ENCODE measurements around the gene CD177. TPM values are rescaled to one million over a fixed set of nuclear protein-coding genes. Genes with fewer than 3 reads are reported as not detected.

The CD177 gene, protein sequence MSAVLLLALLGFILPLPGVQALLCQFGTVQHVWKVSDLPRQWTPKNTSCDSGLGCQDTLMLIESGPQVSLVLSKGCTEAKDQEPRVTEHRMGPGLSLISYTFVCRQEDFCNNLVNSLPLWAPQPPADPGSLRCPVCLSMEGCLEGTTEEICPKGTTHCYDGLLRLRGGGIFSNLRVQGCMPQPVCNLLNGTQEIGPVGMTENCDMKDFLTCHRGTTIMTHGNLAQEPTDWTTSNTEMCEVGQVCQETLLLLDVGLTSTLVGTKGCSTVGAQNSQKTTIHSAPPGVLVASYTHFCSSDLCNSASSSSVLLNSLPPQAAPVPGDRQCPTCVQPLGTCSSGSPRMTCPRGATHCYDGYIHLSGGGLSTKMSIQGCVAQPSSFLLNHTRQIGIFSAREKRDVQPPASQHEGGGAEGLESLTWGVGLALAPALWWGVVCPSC
- 10 to 100 TPM in 1 of 5 donors, 1 to 10 TPM in 2, not detected in 2; 2.8 to 11.3 (median 4.5) TPM for total RNA-seq
- polyA plus RNA-seq = 1 to 10 TPM in 1 of 3 donors, under 1 TPM in 1, not detected in 1; 0.25 to 1.1 TPM
- long read RNA-seq, donor 1 = 0 reads
- long read RNA-seq, donor 2 = 0 reads
- long read RNA-seq, donor 3 = 0 reads
- long read RNA-seq, donor 4 = 0 reads
- long read RNA-seq, donor 5, partial matches to known transcripts = 0 of 1 reads
- long read RNA-seq, donor 5, other reads (novel, unspliced or antisense) = 0 of 1 reads
- long read RNA-seq, donor 6, partial matches to known transcripts = 0 of 3 reads
- long read RNA-seq, donor 6, other reads (novel, unspliced or antisense) = 0 of 3 reads
- long read RNA-seq, donor 7 = 0 reads
- long read RNA-seq, donor 8, partial matches to known transcripts = 0 of 2 reads
- long read RNA-seq, donor 8, other reads (novel, unspliced or antisense) = 0 of 2 reads
- long read RNA-seq, donor 9 = 0 reads
- long read RNA-seq, donor 10 = 0 reads

DNA sequence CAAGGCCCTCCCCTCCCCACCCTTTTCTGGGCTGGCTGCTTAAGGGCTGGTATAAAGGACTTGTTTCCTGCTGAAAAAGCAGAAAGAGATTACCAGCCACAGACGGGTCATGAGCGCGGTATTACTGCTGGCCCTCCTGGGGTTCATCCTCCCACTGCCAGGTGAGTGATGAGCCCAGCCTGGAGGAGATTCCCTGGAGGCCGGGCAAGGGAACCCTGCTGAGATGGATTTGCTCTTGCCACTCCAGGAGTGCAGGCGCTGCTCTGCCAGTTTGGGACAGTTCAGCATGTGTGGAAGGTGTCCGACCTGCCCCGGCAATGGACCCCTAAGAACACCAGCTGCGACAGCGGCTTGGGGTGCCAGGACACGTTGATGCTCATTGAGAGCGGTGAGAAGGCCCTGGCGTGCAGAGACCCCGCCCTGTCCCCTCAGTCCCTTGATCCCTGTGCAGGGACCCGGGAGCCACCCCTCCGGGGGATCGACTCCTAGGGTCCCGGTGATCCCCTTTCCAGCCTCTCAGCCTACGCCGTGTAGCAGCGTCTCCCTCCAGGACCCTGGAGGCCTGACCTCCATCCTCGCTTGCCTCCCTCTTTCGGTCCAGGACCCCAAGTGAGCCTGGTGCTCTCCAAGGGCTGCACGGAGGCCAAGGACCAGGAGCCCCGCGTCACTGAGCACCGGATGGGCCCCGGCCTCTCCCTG is at the start of gene CD177:
Gene CD177 (plus strand): TSS at position 81 of the 699 bp plus-strand sequence. CDS start 29 bp downstream, at position 110.
- intact Hi-C loops (cut with DNase I; ENCODE audit: low total_unique reads) = no loop called here
- TF ChIP-seq, protein P1, sequence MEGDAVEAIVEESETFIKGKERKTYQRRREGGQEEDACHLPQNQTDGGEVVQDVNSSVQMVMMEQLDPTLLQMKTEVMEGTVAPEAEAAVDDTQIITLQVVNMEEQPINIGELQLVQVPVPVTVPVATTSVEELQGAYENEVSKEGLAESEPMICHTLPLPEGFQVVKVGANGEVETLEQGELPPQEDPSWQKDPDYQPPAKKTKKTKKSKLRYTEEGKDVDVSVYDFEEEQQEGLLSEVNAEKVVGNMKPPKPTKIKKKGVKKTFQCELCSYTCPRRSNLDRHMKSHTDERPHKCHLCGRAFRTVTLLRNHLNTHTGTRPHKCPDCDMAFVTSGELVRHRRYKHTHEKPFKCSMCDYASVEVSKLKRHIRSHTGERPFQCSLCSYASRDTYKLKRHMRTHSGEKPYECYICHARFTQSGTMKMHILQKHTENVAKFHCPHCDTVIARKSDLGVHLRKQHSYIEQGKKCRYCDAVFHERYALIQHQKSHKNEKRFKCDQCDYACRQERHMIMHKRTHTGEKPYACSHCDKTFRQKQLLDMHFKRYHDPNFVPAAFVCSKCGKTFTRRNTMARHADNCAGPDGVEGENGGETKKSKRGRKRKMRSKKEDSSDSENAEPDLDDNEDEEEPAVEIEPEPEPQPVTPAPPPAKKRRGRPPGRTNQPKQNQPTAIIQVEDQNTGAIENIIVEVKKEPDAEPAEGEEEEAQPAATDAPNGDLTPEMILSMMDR (IDR thresholded peaks at IDR 0.05) = no peak
- TF ChIP-seq EP300 (IDR thresholded peaks at IDR 0.05) (no peak), POLR2AphosphoS5 (IDR thresholded peaks at IDR 0.05) (no peak), POLR2A (IDR thresholded peaks at IDR 0.05) (no peak)
- DNase-seq = no peak

DNA sequence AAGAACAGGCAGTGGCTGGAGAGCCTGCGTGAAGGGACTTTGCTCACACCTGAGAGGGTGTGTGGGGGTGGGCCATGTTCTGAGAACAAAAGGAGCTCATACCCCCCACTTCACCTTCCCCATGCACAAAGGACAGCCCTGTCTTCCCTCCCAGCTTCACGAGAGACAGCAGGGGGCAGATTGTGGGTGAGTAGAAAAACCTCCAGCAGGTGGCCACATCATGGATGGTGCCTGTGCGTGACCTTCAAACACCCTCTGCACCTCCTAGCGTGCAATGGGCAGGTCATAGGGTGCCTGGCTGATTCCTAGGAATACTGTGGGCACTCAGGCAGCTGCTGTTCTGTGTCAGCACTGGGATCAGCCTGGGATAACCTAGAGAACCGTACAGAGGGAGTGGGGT is 47.8 kb upstream of the CD177 start:
- H3K4me1 ChIP-seq = no peaks in the 10 kb centered on the region
- no peak for TF ChIP-seq POLR2A (IDR thresholded peaks at IDR 0.05)
- TF ChIP-seq, protein P1 (IDR thresholded peaks at IDR 0.05) = peak in 2 of 7 experiments; percentile 12 to 22
- H3K9me3 ChIP-seq = peaks cover 0 to 14% (median 6%) of the 10 kb centered on the region in 4 donors
- WGBS, 5 donors = 47 to 60% (median 54%) methylated on average over 5 of the region's 5 CpGs
- H3K27me3 ChIP-seq = peaks cover 0 to 9% (median 0%) of the 10 kb centered on the region in 3 donors
- H3K36me3 ChIP-seq = no peaks in the 10 kb centered on the region
- H3K27ac ChIP-seq = no peak overlapping the region
- DNase-seq = no peak
- intact Hi-C loops (cut with DNase I; ENCODE audit: low total_unique reads) = no loop called here
- H3K4me3 ChIP-seq = no peak overlapping the region

More for the DNA sequence above, at the start of gene CD177:
- peaks cover 0 to 28% (median 10%) of the 10 kb centered on the region in 3 donors for H3K27me3 ChIP-seq
- no peaks in the 10 kb centered on the region for H3K36me3 ChIP-seq
- H3K4me3 ChIP-seq = peak within 1 kb of the TSS in 2 of 4 donors; percentile 9 to 19
- H3K9me3 ChIP-seq = no peaks in the 10 kb centered on the region
- 36 to 68% (median 52%) methylated on average over 26 to 27 of the region's 27 CpGs for WGBS, 5 donors
- peaks cover 0 to 8% (median 4%) of the 10 kb centered on the region in 4 donors for H3K4me1 ChIP-seq
- H3K27ac ChIP-seq = peak within 1 kb of the TSS in 2 of 5 donors; percentile 27 to 32

DNA sequence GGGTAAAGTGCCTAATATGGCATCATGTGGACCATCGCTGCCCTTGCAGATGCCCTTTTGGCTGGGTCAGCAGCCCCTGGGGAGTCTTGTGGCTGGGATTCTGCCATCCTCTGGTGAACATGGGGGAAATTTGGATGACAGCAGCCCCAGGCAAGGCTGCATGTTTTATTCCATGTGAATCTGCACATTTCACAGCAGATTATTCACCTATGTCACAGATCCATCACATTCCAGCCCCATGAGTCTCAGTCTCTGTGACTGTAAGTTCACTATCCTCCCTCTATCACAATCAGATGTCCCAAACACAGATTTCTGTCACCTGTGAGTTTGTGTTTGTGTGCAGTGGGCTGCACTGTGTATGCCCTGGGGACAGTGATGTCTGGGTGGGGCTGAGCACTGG is 47.4 kb upstream of the CD177 start:
- Histone ChIP-seq H3K4me3 (no peak overlapping the region), H3K9me3 (peaks cover 0 to 14% (median 6%) of the 10 kb centered on the region in 4 donors), H3K36me3 (no peaks in the 10 kb centered on the region), H3K27me3 (peaks cover 0 to 9% (median 0%) of the 10 kb centered on the region in 3 donors), H3K4me1 (no peaks in the 10 kb centered on the region), H3K27ac (no peak overlapping the region)
- DNase-seq = no peak
- TF ChIP-seq POLR2AphosphoS5 (IDR thresholded peaks at IDR 0.05) (no peak), POLR2A (IDR thresholded peaks at IDR 0.05) (no peak), EP300 (IDR thresholded peaks at IDR 0.05) (no peak)
- TF ChIP-seq, protein P1 (IDR thresholded peaks at IDR 0.05) = no peak
- 69 to 86% (median 82%) methylated on average over 1 of the region's 1 CpG for WGBS, 5 donors
- intact Hi-C loops (cut with DNase I; ENCODE audit: low total_unique reads) = no loop called here
